Measurements from ENCODE around the gene RNASEH2B. TPM values are rescaled to one million over a fixed set of nuclear protein-coding genes. Genes with fewer than 3 reads are reported as not detected.
A peak's percentile ranks its signal among the peaks of the same experiment; 100 is the strongest.

The RNASEH2B gene
- total and polyA plus RNA-seq, 9 of the 15 experiments (the other 6 are each of a cell fraction or from before 2014, with no cell fraction given), result 26.3 to 109 (median 62.5) TPM

GRCh38 chr13:50990818-50991506 is 81.4 kb downstream of the RNASEH2B start:
- no peak for FAIRE-seq
- no peaks in the 10 kb centered on the region for H3K9me1 ChIP-seq (ENCODE audit: control insufficient read depth, insufficient read depth, low read length)
- no TSS peak for BruUV-seq (replicated peaks)
- H3K79me2 ChIP-seq (ENCODE audit: control insufficient read depth, insufficient read depth, low read length), result no peaks in the 10 kb centered on the region
- H3K4me1 ChIP-seq (replicated peaks in 1 of 2; ENCODE audit: control insufficient read depth in 2 of 2, insufficient read depth in 2 of 2, low read length in 2 of 2), result peaks cover 0 to 15% of the 10 kb centered on the region in 2 experiments; a peak in 2 of 5 replicates
- 40% methylated on average over 15 of the region's 22 CpGs for WGBS (ENCODE audit: insufficient coverage, low coverage, missing lambda C conversion rate)
- H3K4me3 ChIP-seq, result no peak overlapping the region
- no peak overlapping the region for H3K27ac ChIP-seq (ENCODE audit: extremely low read depth, low read depth, low read length)
- in situ Hi-C loops (cut with MboI), result no loop called here
- H3K27me3 ChIP-seq (ENCODE audit: control insufficient read depth in 2 of 2, insufficient read depth in 2 of 2, low read length in 2 of 2), result no peaks in the 10 kb centered on the region
- ChIA-PET CTCF (ENCODE audit: low intra/inter-chr PET ratio) (no interaction called here), POLR2A (interaction anchor here (1.1 kb wide), 1 partner anchor 14 kb away, joined by 3 read pairs; no protein-coding TSS in a partner anchor)
- peak overlapping the region; percentile 77 for H2AFZ ChIP-seq (ENCODE audit: low read depth, low read length)
- H3K4me2 ChIP-seq (ENCODE audit: insufficient read depth, low read length), result peak overlapping the region; percentile 5; the same call in 1 of the 2 replicates
- no peaks in the 10 kb centered on the region for H3K9me3 ChIP-seq (replicated peaks; ENCODE audit: control insufficient read depth, insufficient read depth, low read depth, low read length)
- H3K9ac ChIP-seq (ENCODE audit: insufficient read depth in 1 of 2, low read depth in 2 of 2, low read length in 2 of 2), result no peak overlapping the region
- ATAC-seq, result peak; percentile 53
- no peaks in the 10 kb centered on the region for H3K36me3 ChIP-seq (ENCODE audit: control insufficient read depth, insufficient read depth, low read length)
- intact Hi-C loops (cut with micrococcal nuclease), result no loop called here
- H4K20me1 ChIP-seq (replicated peaks; ENCODE audit: control insufficient read depth, insufficient read depth, low read length), result no peaks in the 10 kb centered on the region; the same call in 1 of the 2 replicates
- peak in 2 of 4 experiments; percentile 7 to 9 for DNase-seq (ENCODE audit: extremely low read depth in 1 of 4, low spot score in 3 of 4)
- TF ChIP-seq NFXL1 (CRISPR knock-in tag; IDR thresholded peaks at IDR 0.05), result no peak
- TF ChIP-seq RCOR1 (IDR thresholded peaks at IDR 0.05; ENCODE audit: borderline replicate concordance in 1 of 2, low read depth in 2 of 2, low read length in 2 of 2), result no peak
- TF ChIP-seq ATF3 (IDR thresholded peaks at IDR 0.05), result peak; percentile 27; the same call in 1 of the 2 replicates
- no peak for TF ChIP-seq ATF3 (CRISPR knock-in tag; conservative IDR thresholded peaks at IDR 0.05)
- TF ChIP-seq RBM15 (IDR thresholded peaks at IDR 0.05; ENCODE audit: insufficient read depth, low read length), result no peak
- TF ChIP-seq ATF4 (CRISPR knock-in tag; IDR thresholded peaks at IDR 0.05), result no peak
- TF ChIP-seq, protein P1, sequence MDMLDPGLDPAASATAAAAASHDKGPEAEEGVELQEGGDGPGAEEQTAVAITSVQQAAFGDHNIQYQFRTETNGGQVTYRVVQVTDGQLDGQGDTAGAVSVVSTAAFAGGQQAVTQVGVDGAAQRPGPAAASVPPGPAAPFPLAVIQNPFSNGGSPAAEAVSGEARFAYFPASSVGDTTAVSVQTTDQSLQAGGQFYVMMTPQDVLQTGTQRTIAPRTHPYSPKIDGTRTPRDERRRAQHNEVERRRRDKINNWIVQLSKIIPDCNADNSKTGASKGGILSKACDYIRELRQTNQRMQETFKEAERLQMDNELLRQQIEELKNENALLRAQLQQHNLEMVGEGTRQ (CRISPR knock-in tag; IDR thresholded peaks at IDR 0.05), result no peak
- TF ChIP-seq GABPB2 (CRISPR knock-in tag; conservative IDR thresholded peaks at IDR 0.05), result no peak
- no peak for TF ChIP-seq CBX5 (IDR thresholded peaks at IDR 0.05; ENCODE audit: borderline replicate concordance, low read depth)
- TF ChIP-seq HDAC1 (IDR thresholded peaks at IDR 0.05), result no peak
- no peak for TF ChIP-seq ZNF197 (CRISPR knock-in tag; IDR thresholded peaks at IDR 0.05; ENCODE audit: low read depth)
- no peak for TF ChIP-seq PURB (CRISPR knock-in tag; IDR thresholded peaks at IDR 0.05; ENCODE audit: low read depth)
- TF ChIP-seq ZNF699 (CRISPR knock-in tag; IDR thresholded peaks at IDR 0.05; ENCODE audit: insufficient replicate concordance), result no peak
- no peak for TF ChIP-seq CREB3L1 (IDR thresholded peaks at IDR 0.05; ENCODE audit: borderline replicate concordance, low read depth)
- no peak for TF ChIP-seq CTCFL (IDR thresholded peaks at IDR 0.05; ENCODE audit: borderline replicate concordance, insufficient read depth, low read depth, low read length, poor library complexity, severe bottlenecking)

Data from K562 (cell line).